K562 (cell line): Measurements from ENCODE around the gene MAP4. TPM values are rescaled to one million over a fixed set of nuclear protein-coding genes. Genes with fewer than 3 reads are reported as not detected.

ENCODE experiments used
- CHD2 ChIP-seq: IDR thresholded peaks from 2 replicates; pipeline ENCODE4 v1.6.1; 2011; ENCODE audit warnings: low read depth, low read length
- CTBP1 ChIP-seq: fragments of 450-650 bp; IDR thresholded peaks from 2 replicates; pipeline ENCODE4 v1.6.1; 2016; ENCODE audit warnings: borderline replicate concordance
- E2F8 ChIP-seq: fragments of 450-650 bp; IDR thresholded peaks from 2 replicates; pipeline ENCODE4 v1.7.1; 2018; ENCODE audit warnings: mild to moderate bottlenecking, low read depth; ENCODE audit not compliant: partially characterized antibody
- GABPB2 ChIP-seq: fragments of 250-450 bp; sonication (Bioruptor Pico); conservative IDR thresholded peaks from 2 replicates; pipeline ENCODE4 v1.5.1; 2021; ENCODE audit warnings: mild to moderate bottlenecking
- GTF3C2 ChIP-seq: IDR thresholded peaks from 3 replicates; pipeline ENCODE4 v1.6.1; 2011; ENCODE audit warnings: borderline replicate concordance, mild to moderate bottlenecking, moderate library complexity; ENCODE audit not compliant: insufficient read length; ENCODE audit errors: extremely low read depth
- HDGF ChIP-seq: fragments of 450-650 bp; IDR thresholded peaks from 2 replicates; pipeline ENCODE4 v1.6.1; 2016
- ID3 ChIP-seq, 2 experiments: fragments of 250-450 bp in 1 of 2; fragments of 450-650 bp in 1 of 2; sonication (Bioruptor Pico) in 1 of 2; IDR thresholded peaks; 2 replicates each; pipeline versions ENCODE4 v1.6.1 to v1.8.0; 2016 to 2021; ENCODE audit warnings: mild to moderate bottlenecking in 2 of 2, moderate library complexity in 2 of 2, missing compliant biosample characterization in 1 of 2, missing genetic modification characterization in 1 of 2
- L3MBTL2 ChIP-seq: fragments of 450-650 bp; IDR thresholded peaks from 2 replicates; pipeline ENCODE4 v1.6.1; 2016; ENCODE audit warnings: mild to moderate bottlenecking, moderate library complexity
- LEF1 ChIP-seq: fragments of 450-650 bp; IDR thresholded peaks from 2 replicates; pipeline ENCODE4 v1.6.1; 2016; ENCODE audit warnings: mild to moderate bottlenecking
- MYC ChIP-seq, 2 experiments: fragments of 250-450 bp in 1 of 2; sonication (Bioruptor Pico) in 1 of 2; IDR thresholded peaks; 2 replicates each; pipeline versions ENCODE4 v1.5.1 to v1.6.1; 2012 to 2021; ENCODE audit warnings: low read depth in 2 of 2, borderline replicate concordance in 1 of 2, improper control_type of control experiment in 1 of 2, low read length in 1 of 2, mild to moderate bottlenecking in 1 of 2, moderate library complexity in 1 of 2
- NFE2 ChIP-seq: IDR thresholded peaks from 2 replicates; pipeline ENCODE4 v1.6.1; 2014; ENCODE audit warnings: antibody characterized with exemption, low read depth
- USF1 ChIP-seq: sonication (generic); formaldehyde crosslinking; IDR thresholded peaks from 2 replicates; pipeline ENCODE4 v1.9.0; 2022; ENCODE audit warnings: mild to moderate bottlenecking, missing genetic modification reagents
- XRCC5 ChIP-seq: fragments of 200-400 bp; formaldehyde crosslinking; IDR thresholded peaks from 2 replicates; pipeline ENCODE4 v1.6.1; 2017; ENCODE audit warnings: low read depth, mild to moderate bottlenecking, low read length
- ZC3H11A ChIP-seq: IDR thresholded peaks from 2 replicates; pipeline ENCODE4 v1.6.1; 2012; ENCODE audit warnings: low read depth, low read length, improper control_type of control experiment
- ZNF592 ChIP-seq: fragments of 450-650 bp; IDR thresholded peaks from 2 replicates; pipeline ENCODE4 v1.6.1; 2017; ENCODE audit warnings: antibody characterized with exemption, mild to moderate bottlenecking
- ZNF707 ChIP-seq: fragments of 250-450 bp; sonication (Bioruptor Pico); conservative IDR thresholded peaks from 2 replicates; pipeline ENCODE4 v1.8.0; 2022; ENCODE audit warnings: inconsistent platforms, mild to moderate bottlenecking, moderate library complexity
- polyA plus RNA-seq, 8 experiments: library from polyadenylated mRNA; depleted of rRNA in 4 of 8; stranded (reverse) in 5 of 8; unstranded in 3 of 8; fragments of >200 nt; fragmentation: Nextera tagmentation in 2 of 8; fragmentation: Illumina TruSeq in 1 of 8; extraction: Ambion mirVana in 2 of 8; extraction: Trizol in 1 of 8; gene quantifications; 2 replicates each; pipeline versions ENCODE4 v1.2.1 to v1.2.3, GENCODE V29; 2011 to 2014; ENCODE audit warnings: inconsistent platforms in 1 of 8, missing spikeins in 1 of 8
- total RNA-seq, 7 experiments: library from RNA; depleted of rRNA in 6 of 7; stranded (reverse); fragments of >200 nt in 6 of 7; fragmentation: Illumina TruSeq in 2 of 7; extraction: Trizol in 2 of 7; gene quantifications; 2 replicates each; pipeline versions ENCODE4 v1.2.1 to v1.2.3, GENCODE V29; 2011 to 2021; ENCODE audit warnings: low replicate concordance in 1 of 7

MAP4 gene
- total and polyA plus RNA-seq, 9 of the 15 experiments (the other 6 are each of a cell fraction or from before 2014, with no cell fraction given), result 13.3 to 141 (median 36.8) TPM

- TF ChIP-seq USF1 (CRISPR knock-in tag), result no peak
- TF ChIP-seq GABPB2 (CRISPR knock-in tag), result no peak
- no peak for TF ChIP-seq NFE2
- TF ChIP-seq CTBP1, result peak; percentile 47
- TF ChIP-seq LEF1, result no peak
- TF ChIP-seq ZNF707, result no peak
- no peak for TF ChIP-seq GTF3C2
- no peak for TF ChIP-seq CHD2
- peak; percentile 18; the same call in 1 of the 2 replicates for TF ChIP-seq L3MBTL2
- no peak for TF ChIP-seq MYC (IDR thresholded peaks at IDR 0.05; ENCODE audit: low read depth, low read length)
- no peak for TF ChIP-seq MYC (CRISPR knock-in tag; IDR thresholded peaks at IDR 0.05; ENCODE audit: borderline replicate concordance, low read depth)
- no peak for TF ChIP-seq E2F8
- no peak for TF ChIP-seq ID3 (CRISPR knock-in tag; IDR thresholded peaks at IDR 0.05)
- no peak for TF ChIP-seq ID3 (tag; IDR thresholded peaks at IDR 0.05)
- TF ChIP-seq ZNF592, result 0 out of 2 replicates have a peak, but pooled peaks have one; percentile 13
- TF ChIP-seq ZC3H11A, result no peak
- TF ChIP-seq HDGF, result 0 out of 2 replicates have a peak, but pooled peaks have one; percentile 56
- TF ChIP-seq XRCC5, result 0 out of 2 replicates have a peak, but pooled peaks have one; percentile 35
These were observed 212.7 kb downstream of the MAP4 start (continued) for GRCh38 chr3:47803480-47804025.
